OCI-LY7 (cell line): ENCODE measurements around the gene LRRC47. TPM values are rescaled to one million over a fixed set of nuclear protein-coding genes. Genes with fewer than 3 reads are reported as not detected.

Experiments
- BruUV-seq: library from RNA; stranded (reverse); fragments of 400-500 nt; replicated peaks from 2 replicates; lab custom pipeline; 2021; lab: Mats Ljungman, UMichigan
- CTCF ChIA-PET: fragments of 300-600 bp; sonication (Branson Sonifier 250); formaldehyde crosslinking; loops from one replicate; lab custom pipeline; 2022; ENCODE audit warnings: antibody characterized with exemption; ENCODE audit not compliant: unreplicated experiment; lab: Charles Lee
- POLR2A ChIA-PET: fragments of 300-600 bp; sonication (Branson Sonifier 250); formaldehyde crosslinking; loops from one replicate; lab custom pipeline; 2022; ENCODE audit warnings: antibody characterized with exemption; lab: Charles Lee
- DNase-seq: peaks from one replicate; pipeline ENCODE4 v3.0.0-alpha.2; 2015; ENCODE audit warnings: low spot score
- H2AFZ ChIP-seq: fragments of 200-600 bp; sonication (generic), shearing (Covaris generic); 2 replicates; pipeline ENCODE4 v1.6.1; 2014; ENCODE audit warnings: mild to moderate bottlenecking, antibody characterized with exemption, low read length, moderate library complexity
- H3K27ac ChIP-seq: fragments of 200-600 bp; sonication (generic); 2 replicates; pipeline ENCODE4 v1.5.1; 2014; ENCODE audit warnings: mixed run types, low read depth, mild to moderate bottlenecking, moderate library complexity, low read length, inconsistent platforms; ENCODE audit not compliant: poor library complexity, severe bottlenecking
- H3K36me3 ChIP-seq: fragments of 200-600 bp; sonication (generic); 2 replicates; pipeline ENCODE4 v1.6.1; 2014; ENCODE audit warnings: mild to moderate bottlenecking, antibody characterized with exemption, low read length, moderate library complexity, mixed read lengths; ENCODE audit not compliant: insufficient read depth
- H3K4me1 ChIP-seq: fragments of 200-600 bp; sonication (generic); 2 replicates; pipeline ENCODE4 v1.5.1; 2014; ENCODE audit warnings: mild to moderate bottlenecking, low read length; ENCODE audit not compliant: insufficient read depth, poor library complexity, severe bottlenecking
- H3K4me2 ChIP-seq: fragments of 200-600 bp; sonication (generic); 2 replicates; pipeline ENCODE4 v1.6.1; 2014; ENCODE audit warnings: mild to moderate bottlenecking, low read length
- H3K4me3 ChIP-seq: fragments of 200-600 bp; sonication (generic); 2 replicates; pipeline ENCODE4 v1.5.1; 2014; ENCODE audit warnings: mild to moderate bottlenecking, low read depth, low read length; ENCODE audit not compliant: poor library complexity, severe bottlenecking
- H3K79me2 ChIP-seq: fragments of 200-600 bp; sonication (generic); 2 replicates; pipeline ENCODE4 v1.6.1; 2016; ENCODE audit warnings: low read depth, mild to moderate bottlenecking, low read length, moderate library complexity, mixed read lengths; ENCODE audit not compliant: insufficient read depth
- H3K9me2 ChIP-seq: fragments of 200-600 bp; sonication (generic); 2 replicates; pipeline ENCODE4 v1.6.1; 2016; ENCODE audit warnings: mild to moderate bottlenecking, low read length, mixed read lengths; ENCODE audit not compliant: insufficient read depth
- H3K9me3 ChIP-seq: fragments of 200-600 bp; sonication (generic); 2 replicates; pipeline ENCODE4 v1.6.1; 2014; ENCODE audit warnings: mild to moderate bottlenecking, mixed run types, low read length, mixed read lengths
- H4K20me1 ChIP-seq: fragments of 200-600 bp; sonication (generic); 2 replicates; pipeline ENCODE4 v1.6.1; 2014; ENCODE audit warnings: mild to moderate bottlenecking, antibody characterized with exemption, low read length, moderate library complexity, mixed read lengths; ENCODE audit not compliant: insufficient read depth
- EZH2phosphoT487 ChIP-seq: fragments of 200-600 bp; sonication (generic); IDR thresholded peaks from 2 replicates; pipeline ENCODE4 v1.6.1; 2018; ENCODE audit warnings: low read depth, borderline replicate concordance, mild to moderate bottlenecking, mixed run types, antibody characterized with exemption, low read length, moderate library complexity, mixed read lengths
- intact Hi-C: fragments of 100-400 bp; cut with micrococcal nuclease; formaldehyde crosslinking; loops from one replicate; pipeline ENCODE4 v1.10.0; 2022; ENCODE audit not compliant: unreplicated experiment
- total RNA-seq, 2 experiments: library from RNA; depleted of rRNA in 1 of 2; stranded (reverse); fragments of >200 nt in 1 of 2; shearing (Covaris generic) in 1 of 2; gene quantifications; 2 replicates each; pipeline ENCODE4 v1.2.3, GENCODE V29; 2014 to 2022
- TF ChIP-seq, protein P1 (sequence below): fragments of 200-600 bp; sonication (generic); conservative IDR thresholded peaks from 2 replicates; pipeline ENCODE4 v1.5.1; 2014; ENCODE audit warnings: mild to moderate bottlenecking, antibody characterized with exemption, low read length, moderate library complexity, mixed read lengths

LRRC47 gene
- total RNA-seq, 2 experiments from 2014 or later, result 36.4 to 49.1 TPM

DNA sequence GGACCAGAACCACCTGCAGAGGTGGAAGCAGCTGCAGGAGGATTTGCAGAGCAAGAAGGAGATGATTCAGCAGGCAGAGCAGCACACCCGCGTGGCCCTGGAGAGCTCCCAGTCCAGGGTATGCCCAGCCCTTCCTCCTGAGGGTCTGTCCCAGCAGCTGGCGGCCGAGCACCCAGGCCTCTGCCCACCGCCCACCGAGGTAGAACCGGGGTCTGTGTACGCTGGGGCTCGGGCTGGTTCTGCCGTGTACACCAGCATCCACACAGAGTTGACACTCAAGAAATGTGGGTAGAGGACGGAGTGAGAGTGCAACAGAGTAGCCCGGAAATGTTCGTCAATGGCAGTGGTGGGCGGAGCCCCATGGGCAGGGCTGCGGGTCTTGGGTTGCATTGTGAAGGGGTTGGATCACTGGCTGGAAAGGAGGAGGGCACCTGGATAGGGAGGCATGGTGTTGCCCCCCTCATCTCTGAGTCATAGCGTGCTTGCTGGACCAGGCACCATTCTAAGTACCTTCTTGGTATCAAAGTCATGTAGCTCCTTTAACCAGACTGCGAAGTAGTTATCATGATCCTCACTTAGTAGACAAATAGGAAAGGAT lies 28.9 kb downstream of the LRRC47 start:
- Histone ChIP-seq H3K27ac (no peak overlapping the region), H3K4me3 (no peak overlapping the region), H3K9me3 (no peaks in the 10 kb centered on the region), H3K4me2 (no peak overlapping the region), H3K4me1 (peaks cover 8% of the 10 kb centered on the region), H4K20me1 (no peaks in the 10 kb centered on the region), H3K36me3 (no peaks in the 10 kb centered on the region), H3K79me2 (no peaks in the 10 kb centered on the region), H2AFZ (no peak overlapping the region), H3K9me2 (no peaks in the 10 kb centered on the region)
- no peak for TF ChIP-seq EZH2phosphoT487
- TF ChIP-seq, protein P1, sequence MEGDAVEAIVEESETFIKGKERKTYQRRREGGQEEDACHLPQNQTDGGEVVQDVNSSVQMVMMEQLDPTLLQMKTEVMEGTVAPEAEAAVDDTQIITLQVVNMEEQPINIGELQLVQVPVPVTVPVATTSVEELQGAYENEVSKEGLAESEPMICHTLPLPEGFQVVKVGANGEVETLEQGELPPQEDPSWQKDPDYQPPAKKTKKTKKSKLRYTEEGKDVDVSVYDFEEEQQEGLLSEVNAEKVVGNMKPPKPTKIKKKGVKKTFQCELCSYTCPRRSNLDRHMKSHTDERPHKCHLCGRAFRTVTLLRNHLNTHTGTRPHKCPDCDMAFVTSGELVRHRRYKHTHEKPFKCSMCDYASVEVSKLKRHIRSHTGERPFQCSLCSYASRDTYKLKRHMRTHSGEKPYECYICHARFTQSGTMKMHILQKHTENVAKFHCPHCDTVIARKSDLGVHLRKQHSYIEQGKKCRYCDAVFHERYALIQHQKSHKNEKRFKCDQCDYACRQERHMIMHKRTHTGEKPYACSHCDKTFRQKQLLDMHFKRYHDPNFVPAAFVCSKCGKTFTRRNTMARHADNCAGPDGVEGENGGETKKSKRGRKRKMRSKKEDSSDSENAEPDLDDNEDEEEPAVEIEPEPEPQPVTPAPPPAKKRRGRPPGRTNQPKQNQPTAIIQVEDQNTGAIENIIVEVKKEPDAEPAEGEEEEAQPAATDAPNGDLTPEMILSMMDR, result no peak
- intact Hi-C loops, result no loop called here
- no TSS peak for BruUV-seq
- ChIA-PET CTCF (no interaction called here), POLR2A (interaction anchor here (0.6 to 1.2 kb wide), 2 partner anchors 15 to 52 kb away, joined by 4 to 5 read pairs; no protein-coding TSS in a partner anchor)
- DNase-seq, result no peak

DNA sequence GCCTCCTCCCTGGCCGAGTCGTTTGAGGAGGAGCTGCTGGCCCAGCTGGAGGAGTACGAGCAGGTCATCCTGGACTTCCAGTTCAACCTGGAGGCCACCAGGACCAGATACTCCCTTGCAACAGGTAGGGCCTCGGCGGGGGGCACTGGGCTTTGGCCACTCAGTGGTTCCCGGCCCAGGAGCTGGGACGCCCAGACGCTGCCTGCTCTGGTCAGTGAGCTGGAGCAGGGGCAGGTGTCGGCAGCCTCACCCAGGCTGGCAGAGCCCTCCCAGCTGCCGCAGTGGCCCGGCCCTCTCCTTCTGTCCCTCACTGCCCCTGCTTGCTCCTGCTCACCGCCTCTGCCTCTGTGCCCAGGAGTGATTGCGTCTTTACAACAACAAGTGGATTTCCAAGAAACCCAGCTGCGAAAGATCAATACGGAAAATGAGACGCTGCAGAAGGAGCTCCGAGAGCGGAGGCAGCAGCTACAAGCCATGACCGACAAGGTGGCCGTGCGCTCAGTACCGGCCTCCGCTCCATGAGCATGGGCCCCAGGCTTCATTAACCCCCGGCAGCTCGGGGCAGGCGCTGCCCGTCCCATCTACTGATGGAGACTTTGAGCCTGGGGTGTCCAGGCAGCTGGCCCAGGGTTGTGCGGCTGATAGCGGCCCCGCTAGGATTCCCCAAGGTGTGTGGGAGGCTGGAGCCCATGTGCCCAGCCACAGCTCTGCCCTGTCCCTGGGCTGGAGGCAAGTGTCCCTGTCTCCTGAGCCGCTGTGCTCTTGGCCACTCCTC lies 32.8 kb downstream of the LRRC47 start:
- Histone ChIP-seq H3K9me2 (no peaks in the 10 kb centered on the region), H3K36me3 (no peaks in the 10 kb centered on the region), H4K20me1 (no peaks in the 10 kb centered on the region), H2AFZ (no peak overlapping the region), H3K27ac (no peak overlapping the region), H3K4me3 (no peak overlapping the region), H3K9me3 (no peaks in the 10 kb centered on the region), H3K4me1 (no peaks in the 10 kb centered on the region), H3K79me2 (no peaks in the 10 kb centered on the region), H3K4me2 (no peak overlapping the region)
- ChIA-PET POLR2A (no interaction called here), CTCF (no interaction called here)
- no peak for TF ChIP-seq EZH2phosphoT487
- TF ChIP-seq, protein P1, result no peak
- no peak for DNase-seq
- intact Hi-C loops, result no loop called here
- no TSS peak for BruUV-seq

DNA sequence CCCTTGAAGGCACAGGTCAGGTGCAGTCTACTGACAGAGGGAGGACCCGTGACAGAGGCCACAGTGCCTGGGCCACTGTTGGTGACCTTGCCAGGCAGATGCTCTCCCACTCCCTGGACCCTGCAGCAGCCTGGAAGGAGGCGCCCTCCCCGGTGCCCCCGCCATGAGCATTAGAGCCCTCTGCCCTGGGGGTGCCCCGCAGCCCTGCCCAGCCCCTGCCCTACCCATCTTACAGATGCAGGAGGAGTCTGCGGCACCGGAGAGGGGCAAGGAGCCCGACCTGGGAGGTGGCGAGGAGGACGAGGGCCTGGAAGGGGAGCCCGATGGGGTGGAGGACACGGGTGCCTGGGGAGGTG lies 33.4 kb downstream of the LRRC47 start:
- no peak for TF ChIP-seq EZH2phosphoT487
- TF ChIP-seq, protein P1, result no peak
- H3K27ac ChIP-seq, result no peak overlapping the region
- H3K79me2 ChIP-seq, result no peaks in the 10 kb centered on the region
- H2AFZ ChIP-seq, result no peak overlapping the region
- no TSS peak for BruUV-seq
- H3K9me2 ChIP-seq, result no peaks in the 10 kb centered on the region
- H3K4me2 ChIP-seq, result no peak overlapping the region
- H3K4me1 ChIP-seq, result no peaks in the 10 kb centered on the region
- no peaks in the 10 kb centered on the region for H3K9me3 ChIP-seq
- no peaks in the 10 kb centered on the region for H3K36me3 ChIP-seq
- H4K20me1 ChIP-seq, result no peaks in the 10 kb centered on the region
- ChIA-PET POLR2A (no interaction called here), CTCF (no interaction called here)
- H3K4me3 ChIP-seq, result no peak overlapping the region
- no peak for DNase-seq
- intact Hi-C loops, result no loop called here
